H1 (cell line): ENCODE measurements around the gene PLCB3. TPM values are rescaled to one million over a fixed set of nuclear protein-coding genes. Genes with fewer than 3 reads are reported as not detected.
A peak's percentile ranks its signal among the peaks of the same experiment; 100 is the strongest.

Experiments
- CTCF ChIA-PET: fragments of 300-600 bp; sonication (Branson Sonifier 250); formaldehyde crosslinking; loops from one replicate; lab custom pipeline; 2021; ENCODE audit not compliant: partially characterized antibody; lab: Charles Lee
- POLR2A ChIA-PET: fragments of 300-600 bp; sonication (Branson Sonifier 250); formaldehyde crosslinking; loops from one replicate; lab custom pipeline; 2021; ENCODE audit warnings: inconsistent platforms; ENCODE audit not compliant: partially characterized antibody; lab: Charles Lee
- DNase-seq, 2 experiments: peaks; one replicate each; pipeline versions ENCODE4 v3.0.0 to v3.0.0-alpha.2; 2010 to 2022; ENCODE audit warnings: low spot score in 2 of 2, low read depth in 1 of 2, mixed read lengths in 1 of 2
- FAIRE-seq: peaks from 2 replicates; lab custom pipeline; 2011; peaks lifted over from hg19 to GRCh38; lab: Jason Lieb, UNC
- H2AFZ ChIP-seq: 2 replicates; pipeline ENCODE4 v1.8.1; 2012; ENCODE audit warnings: low read length, inconsistent platforms
- H2AK5ac ChIP-seq: 2 replicates; pipeline ENCODE4 v1.6.1; 2013; ENCODE audit warnings: low read depth, low read length
- H2BK120ac ChIP-seq: replicated peaks from 2 replicates; pipeline ENCODE3; 2013; ENCODE audit warnings: low read depth, low read length, inconsistent platforms
- H2BK12ac ChIP-seq: 2 replicates; pipeline ENCODE4 v1.6.1; 2013; ENCODE audit warnings: low read depth, low read length
- H2BK15ac ChIP-seq: 2 replicates; pipeline ENCODE4 v1.6.1; 2013; ENCODE audit warnings: low read length
- H2BK20ac ChIP-seq: 2 replicates; pipeline ENCODE4 v1.6.1; 2013; ENCODE audit warnings: low read length
- H2BK5ac ChIP-seq: 2 replicates; pipeline ENCODE4 v1.6.1; 2013; ENCODE audit warnings: low read depth, low read length
- H3K14ac ChIP-seq: 2 replicates; pipeline ENCODE4 v1.6.1; 2013; ENCODE audit warnings: inconsistent platforms; ENCODE audit not compliant: insufficient read length
- H3K18ac ChIP-seq: 2 replicates; pipeline ENCODE4 v1.6.1; 2013; ENCODE audit warnings: low read length; ENCODE audit errors: extremely low read depth
- H3K23ac ChIP-seq: 2 replicates; pipeline ENCODE4 v1.6.1; 2013; ENCODE audit warnings: inconsistent platforms; ENCODE audit not compliant: insufficient read length
- H3K23me2 ChIP-seq: 2 replicates; pipeline ENCODE4 v1.6.1; 2013; ENCODE audit warnings: low read depth, low read length
- H3K27ac ChIP-seq: 2 replicates; pipeline ENCODE4 v1.6.1; 2011; ENCODE audit warnings: low read depth, low read length, inconsistent platforms
- H3K27me3 ChIP-seq, 4 experiments: replicated peaks in 1 of 4; 1 replicate in 1 of 4; 2 replicates in 3 of 4; pipeline versions ENCODE4 v1.6.1 to v1.8.1; 2011 to 2013; ENCODE audit warnings: low read length in 3 of 4, mild to moderate bottlenecking in 3 of 4, inconsistent platforms in 2 of 4, mixed read lengths in 2 of 4, moderate library complexity in 1 of 4; ENCODE audit not compliant: control insufficient read depth in 3 of 4, insufficient read depth in 3 of 4; ENCODE audit errors: extremely low read depth in 1 of 4
- H3K36me3 ChIP-seq, 4 experiments: 2 replicates each; pipeline versions ENCODE4 v1.6.1 to v1.8.1; 2011 to 2013; ENCODE audit warnings: mild to moderate bottlenecking in 4 of 4, low read length in 3 of 4, moderate library complexity in 2 of 4, control low read depth in 1 of 4, inconsistent platforms in 1 of 4; ENCODE audit not compliant: insufficient read depth in 4 of 4, control insufficient read depth in 2 of 4
- H3K4ac ChIP-seq: replicated peaks from 2 replicates; pipeline ENCODE3; 2013; ENCODE audit warnings: low read length, low read depth, mixed read lengths, inconsistent platforms; ENCODE audit not compliant: insufficient read length
- H3K4me1 ChIP-seq, 4 experiments: replicated peaks in 1 of 4; 1 replicate in 1 of 4; 2 replicates in 3 of 4; pipeline versions ENCODE4 v1.6.1 to v1.8.1; 2011 to 2013; ENCODE audit warnings: low read length in 3 of 4, inconsistent platforms in 2 of 4, mixed read lengths in 1 of 4; ENCODE audit not compliant: insufficient read depth in 4 of 4, control insufficient read depth in 3 of 4
- H3K4me2 ChIP-seq, 2 experiments: 2 replicates each; pipeline versions ENCODE4 v1.6.1 to v1.8.1; 2011 to 2013; ENCODE audit warnings: low read depth in 2 of 2, low read length in 2 of 2, control low read depth in 1 of 2, inconsistent platforms in 1 of 2, mild to moderate bottlenecking in 1 of 2; ENCODE audit not compliant: insufficient read depth in 1 of 2
- H3K4me3 ChIP-seq, 4 experiments: fragments of 200-600, 300-600 bp in 1 of 4; sonication (generic), shearing (Covaris generic), sonication (Bioruptor Twin) in 1 of 4; 2 replicates each; pipeline versions ENCODE4 v1.5.1 to v1.8.1; 2011 to 2016; ENCODE audit warnings: low read length in 4 of 4, low read depth in 3 of 4, control low read depth in 2 of 4, inconsistent platforms in 2 of 4, mild to moderate bottlenecking in 2 of 4, mixed read lengths in 1 of 4, moderate library complexity in 1 of 4; ENCODE audit not compliant: insufficient read depth in 2 of 4; ENCODE audit errors: extremely low read depth in 1 of 4
- H3K56ac ChIP-seq: replicated peaks from 2 replicates; pipeline ENCODE3; 2013; ENCODE audit warnings: low read depth, mild to moderate bottlenecking, mixed read lengths, low read length, inconsistent platforms; ENCODE audit not compliant: insufficient read length
- H3K79me1 ChIP-seq: 2 replicates; pipeline ENCODE4 v1.6.1; 2013; ENCODE audit warnings: low read depth, low read length, control low read depth
- H3K79me2 ChIP-seq, 2 experiments: 2 replicates each; pipeline versions ENCODE4 v1.6.1 to v1.8.1; 2012 to 2013; ENCODE audit warnings: low read length in 2 of 2, mild to moderate bottlenecking in 2 of 2, inconsistent platforms in 1 of 2; ENCODE audit not compliant: insufficient read depth in 2 of 2, control insufficient read depth in 1 of 2
- H3K9ac ChIP-seq, 4 experiments: replicated peaks in 1 of 4; 1 replicate in 1 of 4; 2 replicates in 3 of 4; pipeline versions ENCODE4 v1.6.1 to v1.8.1; 2011 to 2013; ENCODE audit warnings: low read depth in 3 of 4, low read length in 3 of 4, control low read depth in 2 of 4, mild to moderate bottlenecking in 2 of 4, moderate library complexity in 2 of 4, inconsistent platforms in 1 of 4; ENCODE audit errors: extremely low read depth in 1 of 4
- H3K9me3 ChIP-seq, 2 experiments: 2 replicates each; pipeline versions ENCODE4 v1.6.1 to v1.8.1; 2012 to 2013; ENCODE audit warnings: mild to moderate bottlenecking in 2 of 2, moderate library complexity in 2 of 2, control low read depth in 1 of 2, inconsistent platforms in 1 of 2, low read depth in 1 of 2, low read length in 1 of 2, mixed read lengths in 1 of 2; ENCODE audit not compliant: insufficient read depth in 2 of 2
- H4K20me1 ChIP-seq, 2 experiments: replicated peaks in 1 of 2; 2 replicates each; pipeline versions ENCODE3 to v1.8.1; 2011 to 2013; ENCODE audit warnings: inconsistent platforms in 2 of 2, low read length in 2 of 2, mild to moderate bottlenecking in 1 of 2; ENCODE audit not compliant: insufficient read depth in 2 of 2, control insufficient read depth in 1 of 2
- H4K5ac ChIP-seq: 2 replicates; pipeline ENCODE4 v1.6.1; 2013; ENCODE audit warnings: low read length, low read depth, mixed read lengths, inconsistent platforms; ENCODE audit not compliant: insufficient read length
- H4K8ac ChIP-seq: 2 replicates; pipeline ENCODE4 v1.8.0; 2013; ENCODE audit warnings: mild to moderate bottlenecking, moderate library complexity, low read length, inconsistent platforms; ENCODE audit not compliant: insufficient read depth; ENCODE audit errors: extremely low read depth
- H4K91ac ChIP-seq: replicated peaks from 2 replicates; pipeline ENCODE3; 2013; ENCODE audit warnings: low read length, mixed read lengths, inconsistent platforms; ENCODE audit not compliant: insufficient read length
- CTCF ChIP-seq, 3 experiments: IDR thresholded peaks; 1 replicate in 2 of 3; 2 replicates in 1 of 3; pipeline versions ENCODE4 v1.5.1 to v1.6.1; 2011; ENCODE audit warnings: low read length in 3 of 3, mild to moderate bottlenecking in 3 of 3, inconsistent platforms in 2 of 3, low read depth in 1 of 3, moderate library complexity in 1 of 3; ENCODE audit not compliant: insufficient read depth in 1 of 3; ENCODE audit errors: control extremely low read depth in 1 of 3
- POU5F1 ChIP-seq: IDR thresholded peaks from 2 replicates; pipeline ENCODE4 v1.6.1; 2011; ENCODE audit warnings: low read depth, mild to moderate bottlenecking, low read length, moderate library complexity
- WGBS, 2 experiments: shearing (Covaris generic) in 1 of 2; methylation state at CpG; one replicate each; pipeline versions ENCODE4 v1.1.6 to v1.1.7; 2013 to 2015; ENCODE audit warnings: low lambda C conversion rate in 2 of 2, mixed read lengths in 2 of 2, inconsistent platforms in 1 of 2, low coverage in 1 of 2, missing lambda C conversion rate in 1 of 2; ENCODE audit not compliant: insufficient replicate concordance in 2 of 2, insufficient coverage in 1 of 2, insufficient read length in 1 of 2; ENCODE audit errors: extremely low coverage in 1 of 2, missing lambda C conversion rate in 1 of 2; 5-methylcytosine and 5-hydroxymethylcytosine counted together
- polyA plus RNA-seq, 7 experiments: library from polyadenylated mRNA; depleted of rRNA in 3 of 7; stranded (reverse) in 5 of 7; unstranded in 2 of 7; fragments of >200 nt in 5 of 7; fragments of 200-250 nt in 2 of 7; gene quantifications; 1 replicate in 5 of 7; 2 replicates in 1 of 7; 4 replicates in 1 of 7; pipeline versions ENCODE4 v1.2.1 to v1.2.3, GENCODE V29; 2011 to 2013; ENCODE audit warnings: missing spikeins in 2 of 7, mixed read lengths in 2 of 7
- total RNA-seq: library from RNA; stranded (reverse); fragmentation: NEBNext Ultra II Directional; extraction: Animal tissue kit (Norgen Biotek cat#: 25700); gene quantifications from 2 replicates; pipeline ENCODE4 v1.2.1, GENCODE V29; 2021

Gene PLCB3
- total and polyA plus RNA-seq, 2 of the 8 experiments (the other 6 are each of a cell fraction or from before 2014, with no cell fraction given), result 47.2 to 104 TPM

- H2BK15ac ChIP-seq, result no peak overlapping the region
- H2AFZ ChIP-seq, result no peak overlapping the region
- ChIA-PET CTCF (interaction anchor here (0.5 to 20.8 kb wide), 7 partner anchors 11 to 1132 kb away, joined by 3 to 614 read pairs (median 3); partner anchors contain the start of genes CATSPERZ and CCDC88B), POLR2A (interaction anchor here (0.7 to 6.6 kb wide), 7 partner anchors 7 to 68 kb away, joined by 3 to 61 read pairs (median 3); partner anchors contain the start of gene ESRRA)
- no peak overlapping the region for H4K5ac ChIP-seq
- no peak overlapping the region for H2BK5ac ChIP-seq
- H3K36me3 ChIP-seq, result peaks cover 0 to 16% (median 10%) of the 10 kb centered on the region in 4 experiments; a peak in 7 of 8 replicates
- peaks cover 0 to 22% of the 10 kb centered on the region in 2 experiments; a peak in 2 of 4 replicates for H3K79me2 ChIP-seq
- H2BK120ac ChIP-seq, result no peak overlapping the region
- H3K23me2 ChIP-seq, result peaks cover 5% of the 10 kb centered on the region; the same call in 1 of the 2 replicates
- H3K9ac ChIP-seq, result no peak overlapping the region
- no peak overlapping the region for H4K91ac ChIP-seq
- peaks cover 9% of the 10 kb centered on the region; the same call in 1 of the 2 replicates for H3K79me1 ChIP-seq
- no peak overlapping the region for H3K4me2 ChIP-seq
- no peak overlapping the region for H2BK12ac ChIP-seq
- no peak overlapping the region for H3K4me3 ChIP-seq
- no peak overlapping the region for H3K4ac ChIP-seq
- TF ChIP-seq POU5F1 (no peak), CTCF (IDR thresholded peaks at IDR 0.05; ENCODE audit: control extremely low read depth in 1 of 3, insufficient read depth in 1 of 3, low read depth in 1 of 3, low read length in 3 of 3) (peak in 1 of 3 experiments; percentile 27; a peak in 1 of 4 replicates)
- H3K9me3 ChIP-seq, result no peaks in the 10 kb centered on the region
- H4K20me1 ChIP-seq, result peaks cover 0 to 3% of the 10 kb centered on the region in 2 experiments
- H2BK20ac ChIP-seq, result no peak overlapping the region
- H3K23ac ChIP-seq, result no peak overlapping the region
- H3K4me1 ChIP-seq, result peaks cover 0 to 5% (median 3%) of the 10 kb centered on the region in 4 experiments; a peak in 5 of 7 replicates
- no peak overlapping the region for H2AK5ac ChIP-seq
- 0 out of 2 replicates have a peak overlapping the region, but pooled peaks have one; percentile 8 for H4K8ac ChIP-seq
- 95% methylated on average over 23 of the region's 24 CpGs; no CpG with 5 or more reads in 1 of the 2 experiments for WGBS, 2 experiments
- no peak overlapping the region for H3K56ac ChIP-seq
- no peak for FAIRE-seq
- no peak for DNase-seq
- H3K27me3 ChIP-seq, result no peaks in the 10 kb centered on the region
- no peak overlapping the region for H3K27ac ChIP-seq
- no peak overlapping the region for H3K14ac ChIP-seq
- H3K18ac ChIP-seq, result no peak overlapping the region
These were observed 63.7 kb downstream of the PLCB3 start for GRCh38 chr11:64314805-64315561.
